Neural crest cell (in vitro differentiated cells): Measurements from ENCODE around the gene SSR1. TPM values are rescaled to one million over a fixed set of nuclear protein-coding genes. Genes with fewer than 3 reads are reported as not detected.
"Not testable (repeated sequence)": the region's sequence is repeated elsewhere in the genome, so short reads cannot be mapped to it uniquely, and the experiment has no call there.

Experiments
- DNase-seq: peaks from one replicate; pipeline ENCODE4 v3.0.0; 2021; ENCODE audit warnings: low read depth, mixed read lengths, low spot score
- H3K27ac Mint-ChIP-seq: one replicate; pipeline ENCODE4 v1.8.0; 2021; ENCODE audit warnings: mild to moderate bottlenecking, mixed read lengths; ENCODE audit not compliant: unreplicated experiment
- H3K27me3 Mint-ChIP-seq: 2 replicates; pipeline ENCODE4 v1.8.0; 2021; ENCODE audit warnings: low read depth, mild to moderate bottlenecking, mixed read lengths
- H3K36me3 Mint-ChIP-seq: 2 replicates; pipeline ENCODE4 v1.8.0; 2021; ENCODE audit warnings: low read depth, mild to moderate bottlenecking, mixed read lengths
- H3K4me1 Mint-ChIP-seq: 2 replicates; pipeline ENCODE4 v1.8.0; 2021; ENCODE audit warnings: mixed read lengths
- H3K4me3 Mint-ChIP-seq: one replicate; pipeline ENCODE4 v1.8.0; 2021; ENCODE audit warnings: mild to moderate bottlenecking, mixed read lengths
- H3K9me3 Mint-ChIP-seq: 2 replicates; pipeline ENCODE4 v1.8.0; 2021; ENCODE audit warnings: mixed read lengths
- CTCF ChIP-seq: fragments of 200-600 bp; sonication (generic); conservative IDR thresholded peaks from 2 replicates; pipeline ENCODE4 v1.5.0; 2021; ENCODE audit warnings: antibody characterized with exemption, mild to moderate bottlenecking
- total RNA-seq: library from RNA; stranded (reverse); gene quantifications from 2 replicates; pipeline ENCODE4 v1.2.1, GENCODE V29; 2021

SSR1 gene
- total RNA-seq, 1 donor from 2014 or later, result 110 TPM

GRCh38 chr6:7264686-7265384 lies 48.2 kb downstream of the SSR1 start:
- Mint-ChIP-seq H3K27me3 (no peaks in the 10 kb centered on the region), H3K36me3 (peaks cover 4% of the 10 kb centered on the region), H3K27ac (no peak overlapping the region), H3K4me3 (no peak overlapping the region), H3K9me3 (no peaks in the 10 kb centered on the region), H3K4me1 (peaks cover 21% of the 10 kb centered on the region)
- DNase-seq, result no peak
- TF ChIP-seq CTCF, result no peak

DNA sequence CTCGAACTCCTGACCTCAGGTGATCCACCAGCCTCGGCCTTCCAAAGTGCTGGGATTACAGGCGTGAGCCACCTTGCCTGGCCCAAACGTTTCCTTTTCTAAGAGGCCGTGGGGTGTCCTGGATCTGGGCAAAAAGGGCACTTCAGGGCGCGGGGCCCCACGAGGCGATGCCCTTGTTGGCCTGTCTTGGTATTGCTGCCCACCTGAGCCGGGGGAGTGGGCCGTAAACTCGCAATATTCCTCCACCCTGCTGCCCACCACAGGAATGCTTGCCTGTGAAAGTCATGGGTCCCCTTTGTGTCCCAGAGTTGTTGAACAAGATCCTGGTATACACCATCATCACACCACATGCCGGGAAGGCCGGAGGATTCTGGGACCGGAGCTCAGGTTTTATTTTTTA lies 49.0 kb downstream of the SSR1 start:
- no peaks in the 10 kb centered on the region for H3K27me3 Mint-ChIP-seq
- peaks cover 21% of the 10 kb centered on the region for H3K4me1 Mint-ChIP-seq
- H3K4me3 Mint-ChIP-seq, result no peak overlapping the region
- no peak for TF ChIP-seq CTCF
- H3K9me3 Mint-ChIP-seq, result no peaks in the 10 kb centered on the region
- no peak for DNase-seq
- peaks cover 4% of the 10 kb centered on the region for H3K36me3 Mint-ChIP-seq
- no peak overlapping the region for H3K27ac Mint-ChIP-seq

- not testable (repeated sequence) for H3K4me3 Mint-ChIP-seq, H3K36me3 Mint-ChIP-seq, H3K27me3 Mint-ChIP-seq, DNase-seq, H3K27ac Mint-ChIP-seq, H3K9me3 Mint-ChIP-seq
- peaks cover 21% of the 10 kb centered on the region for H3K4me1 Mint-ChIP-seq
Observed at GRCh38 chr6:7263519-7263805, 49.5 kb downstream of the SSR1 start.

DNA sequence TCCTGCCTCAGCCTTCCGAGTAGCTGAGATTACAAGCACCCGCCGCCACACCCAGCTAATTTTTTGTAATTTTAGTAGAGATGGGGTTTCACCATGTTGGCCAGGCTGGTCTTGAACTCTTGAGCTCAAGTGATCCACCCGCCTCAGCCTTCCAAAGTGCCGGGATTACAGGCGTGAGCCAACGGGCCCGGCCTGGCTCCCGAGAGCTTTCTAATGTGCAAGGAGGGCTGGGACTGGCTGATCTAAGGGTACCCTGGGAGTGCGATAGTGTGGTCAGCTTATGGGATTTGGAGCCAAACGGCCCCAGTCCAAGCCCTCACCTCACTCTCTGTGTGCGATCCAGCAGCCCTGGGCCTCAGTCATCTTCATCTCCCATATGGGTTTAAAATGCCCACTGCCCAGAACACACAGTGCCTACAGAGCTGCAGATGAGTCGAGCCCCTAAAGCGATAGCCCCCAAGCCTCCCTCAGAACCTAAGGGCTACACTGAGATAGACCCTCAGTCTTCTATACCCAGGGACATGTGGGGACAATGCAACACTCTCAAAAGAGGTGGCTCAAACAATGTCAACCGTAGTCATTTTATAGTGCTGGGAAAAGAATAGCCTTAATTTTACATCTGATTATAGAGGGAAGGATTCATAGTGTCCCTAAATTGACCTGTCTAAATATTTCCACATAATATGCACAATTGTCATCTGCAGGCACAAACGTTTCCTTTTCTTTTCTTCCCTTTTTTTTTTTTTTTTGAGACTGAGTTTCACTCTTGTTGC lies 50.1 kb downstream of the SSR1 start:
- Mint-ChIP-seq H3K4me1 (peaks cover 21% of the 10 kb centered on the region), H3K4me3 (peak overlapping the region; percentile 93), H3K9me3 (no peaks in the 10 kb centered on the region), H3K27me3 (no peaks in the 10 kb centered on the region), H3K36me3 (peaks cover 4% of the 10 kb centered on the region), H3K27ac (no peak overlapping the region)
- no peak for TF ChIP-seq CTCF
- DNase-seq, result no peak

DNA sequence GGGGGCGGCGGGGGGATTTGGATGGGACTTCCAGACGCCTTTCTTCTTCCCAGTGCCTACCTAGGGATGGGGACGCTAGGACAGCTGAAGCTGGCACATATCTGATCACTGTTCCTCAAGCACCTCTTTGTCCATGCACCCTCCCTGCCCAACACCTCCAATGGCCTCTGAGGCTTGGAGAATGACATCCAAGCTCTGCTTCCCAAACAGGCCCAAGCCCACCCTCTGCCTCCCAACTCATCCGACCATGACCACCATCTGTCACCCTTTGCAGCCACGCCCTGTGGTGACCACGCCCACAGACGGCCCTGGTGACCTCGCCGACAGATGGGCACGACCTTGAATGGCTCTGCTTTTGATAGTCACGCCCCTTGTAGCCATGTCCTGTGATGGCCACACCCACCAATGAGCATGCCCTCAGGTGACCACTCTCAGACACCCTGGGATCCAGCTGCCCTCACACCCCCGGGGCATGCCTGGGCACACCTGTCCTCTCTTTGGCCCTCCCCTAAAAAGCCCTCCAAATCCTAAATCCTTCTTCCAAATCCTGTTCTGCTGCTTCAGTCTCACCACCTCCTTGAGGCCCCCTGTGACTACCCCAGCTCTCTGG lies 51.0 kb downstream of the SSR1 start:
- no peaks in the 10 kb centered on the region for H3K9me3 Mint-ChIP-seq
- H3K4me3 Mint-ChIP-seq, result peak overlapping the region; percentile 93
- H3K27me3 Mint-ChIP-seq, result no peaks in the 10 kb centered on the region
- peaks cover 4% of the 10 kb centered on the region for H3K36me3 Mint-ChIP-seq
- H3K27ac Mint-ChIP-seq, result no peak overlapping the region
- H3K4me1 Mint-ChIP-seq, result peaks cover 21% of the 10 kb centered on the region
- DNase-seq, result no peak
- no peak for TF ChIP-seq CTCF
